HS-27A (cell line): ENCODE data around the gene PDE1C.

Source experiments
- DNase-seq: peaks from one replicate; pipeline ENCODE4 v3.0.0-alpha.2; 2012; ENCODE audit warnings: low read depth, missing footprints

The PDE1C gene

DNA sequence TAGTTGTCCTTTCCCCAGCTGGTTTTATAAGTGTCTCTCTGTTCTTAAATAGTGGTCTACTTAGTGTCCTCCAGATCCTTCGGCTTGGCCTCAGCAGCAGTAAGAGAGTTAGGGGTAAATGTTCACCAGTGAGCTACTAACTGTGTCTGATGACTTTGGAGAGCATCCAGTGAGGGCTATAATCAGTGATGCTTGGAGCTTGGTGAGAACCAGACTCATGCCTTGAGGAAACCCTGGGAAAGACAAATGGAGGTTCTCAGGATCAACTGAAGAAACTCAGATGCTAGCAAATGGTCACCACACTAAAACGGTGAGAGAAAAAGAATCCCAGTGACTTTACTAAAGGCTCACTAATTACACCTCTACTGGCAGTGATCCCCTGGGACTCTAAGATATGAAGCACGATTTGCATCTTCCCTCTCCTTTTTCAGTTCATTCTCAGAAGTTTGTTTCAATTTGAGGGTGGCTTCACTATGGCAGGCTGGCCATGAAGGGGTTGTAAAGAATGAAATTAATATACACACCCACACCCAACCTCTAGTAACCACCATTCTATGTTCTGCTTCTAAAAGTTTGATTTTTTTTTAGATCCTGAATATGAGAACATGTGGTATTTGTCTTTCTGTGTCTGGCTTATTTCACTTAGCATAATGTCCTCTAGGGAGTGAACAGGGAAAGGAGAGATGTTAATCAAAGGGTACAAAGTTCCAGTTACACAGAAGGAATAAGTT lies 177.9 kb downstream of the PDE1C start:
- no peak for DNase-seq

DNA sequence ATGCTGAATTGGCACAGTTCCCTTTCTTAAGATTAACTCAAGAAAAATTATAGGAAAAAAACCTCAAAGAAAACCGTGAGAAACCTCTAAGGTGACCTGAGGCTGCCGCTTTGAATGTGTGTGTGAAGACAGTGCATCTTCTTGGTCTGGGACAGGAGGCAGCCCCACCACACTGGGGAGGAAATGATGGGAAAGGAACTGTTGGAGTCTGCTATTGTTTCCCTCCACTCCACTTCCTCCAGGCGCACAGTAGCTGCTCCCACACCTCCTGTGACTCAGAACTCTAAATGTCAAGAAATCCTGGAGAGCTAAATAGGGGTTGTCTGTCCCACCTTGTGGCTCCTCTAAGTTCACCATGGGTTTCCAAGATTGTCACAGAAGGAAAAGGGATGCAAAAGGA lies 179.4 kb downstream of the PDE1C start:
- DNase-seq = no peak

DNA sequence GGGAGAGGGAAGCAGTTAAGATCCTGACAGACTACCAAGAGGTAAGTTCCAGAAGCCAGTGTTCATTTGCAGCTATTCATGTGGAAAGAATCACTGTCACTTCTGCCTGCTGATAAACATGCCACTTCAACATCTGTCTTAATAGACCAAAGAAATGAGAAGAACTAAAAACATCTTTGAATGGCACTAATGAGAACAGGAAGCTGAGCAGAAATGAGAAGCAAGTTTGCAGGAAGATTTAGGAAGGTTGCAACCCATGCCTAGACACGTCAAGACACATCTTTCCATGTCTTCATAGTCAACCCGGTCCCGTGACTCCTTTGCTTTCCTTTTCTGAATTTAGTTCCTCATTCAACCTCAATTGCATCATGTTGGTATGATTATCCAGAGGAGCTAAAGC lies 180.0 kb downstream of the PDE1C start:
- DNase-seq = no peak

GRCh38 chr7:31887006-31887405 lies 183.2 kb downstream of the PDE1C start:
- no peak for DNase-seq

- DNase-seq = no peak
Measured at GRCh38 chr7:31885171-31885570, 185.0 kb downstream of the PDE1C start.

DNA sequence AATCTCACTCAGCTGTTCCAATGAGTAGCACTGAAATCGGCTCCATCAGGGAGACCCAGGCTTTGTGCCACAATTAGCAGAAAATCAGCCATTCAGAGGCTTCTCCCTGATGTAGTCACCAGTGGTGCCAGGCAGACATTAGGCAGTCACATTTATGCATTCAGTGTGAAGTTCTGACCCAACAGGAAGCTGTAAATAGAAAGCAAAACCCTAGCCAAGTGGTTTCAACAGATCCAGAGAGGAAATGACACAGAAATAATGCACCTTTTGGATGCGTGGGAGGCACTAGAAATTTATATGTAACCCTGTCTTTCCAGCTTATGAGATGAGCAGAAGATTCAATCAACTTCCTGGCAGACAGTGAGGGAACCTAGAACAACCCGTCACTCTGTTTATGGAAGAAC lies 186.4 kb downstream of the PDE1C start:
- DNase-seq = no peak

DNA sequence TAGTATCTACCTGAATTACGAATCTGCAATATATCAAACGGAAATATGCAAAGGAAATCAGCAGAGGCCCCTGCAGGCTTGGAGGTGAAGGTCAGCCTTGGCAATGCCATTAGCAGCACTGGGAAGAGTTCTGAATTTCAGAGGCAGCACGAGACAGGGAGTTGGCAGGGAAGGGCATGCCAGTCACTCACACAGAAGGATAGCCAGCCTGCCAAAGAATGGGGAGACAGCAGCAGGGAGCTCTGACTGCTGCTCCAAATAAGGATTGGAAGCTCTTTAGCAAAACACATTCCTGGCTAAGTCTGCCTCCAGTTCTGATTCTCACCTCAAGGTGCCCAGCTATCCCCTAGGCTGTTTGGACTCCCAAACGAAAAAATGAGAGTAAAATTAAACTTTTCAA lies 188.0 kb downstream of the PDE1C start:
- DNase-seq = no peak

GRCh38 chr7:31878875-31879274 lies 191.3 kb downstream of the PDE1C start:
- no peak for DNase-seq

DNA sequence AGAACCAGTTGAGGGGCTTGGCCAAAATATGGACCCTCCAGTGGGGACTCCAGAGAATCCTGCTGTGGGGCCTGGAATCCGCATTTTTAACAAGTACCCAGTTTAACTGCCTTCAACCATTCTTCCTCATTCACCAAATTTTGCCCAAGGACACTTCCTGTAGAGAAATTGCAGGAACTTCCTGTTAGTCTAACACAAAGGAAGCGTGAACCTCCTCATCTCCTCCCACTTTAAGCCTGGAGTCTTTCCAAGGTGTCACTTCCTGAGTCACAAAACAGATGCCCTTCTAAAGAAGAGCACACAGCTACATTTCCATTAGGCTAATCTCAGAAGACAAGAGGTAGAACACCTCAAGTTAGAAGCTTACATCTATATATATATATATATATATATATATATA lies 194.8 kb downstream of the PDE1C start:
- no peak for DNase-seq

DNA sequence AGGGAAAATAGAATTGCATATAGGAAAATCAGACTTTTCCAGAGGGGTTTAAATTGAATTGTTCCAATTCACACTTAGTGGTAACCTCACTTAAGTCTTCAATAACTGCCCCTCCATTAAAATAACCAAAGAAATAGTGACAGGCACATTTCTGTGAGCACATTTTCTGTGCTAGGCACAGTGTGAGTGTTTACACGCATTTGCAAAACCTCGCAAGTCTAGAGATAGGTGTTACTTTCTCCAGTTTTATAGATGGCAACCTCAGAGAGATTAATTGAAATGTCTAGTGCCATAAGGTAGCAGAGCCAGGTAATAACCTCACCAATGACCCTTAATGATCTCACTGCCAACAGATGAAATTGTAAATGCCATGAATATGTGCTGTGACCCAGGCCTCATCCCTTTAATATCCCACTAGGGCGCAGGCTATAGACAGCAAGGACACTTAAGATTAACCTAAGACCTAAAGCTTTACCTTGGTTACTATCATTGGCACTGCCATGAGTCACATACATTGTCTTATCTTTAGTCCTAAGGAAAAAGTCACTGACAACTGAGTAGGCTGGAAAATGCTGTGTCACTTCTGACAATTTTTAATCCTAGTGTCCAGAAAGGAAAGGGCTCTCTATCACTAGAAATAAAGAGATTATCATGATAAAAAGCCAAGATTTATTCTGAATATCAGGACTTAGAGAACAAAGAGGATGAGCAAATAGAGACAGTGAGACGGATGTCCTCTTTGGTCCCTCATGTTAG lies 195.4 kb downstream of the PDE1C start:
- no peak for DNase-seq

- DNase-seq = no peak
Measured at GRCh38 chr7:31873816-31874597, 196.2 kb downstream of the PDE1C start.

- DNase-seq = no peak
Measured at GRCh38 chr7:31872545-31873370, 197.4 kb downstream of the PDE1C start.

DNA sequence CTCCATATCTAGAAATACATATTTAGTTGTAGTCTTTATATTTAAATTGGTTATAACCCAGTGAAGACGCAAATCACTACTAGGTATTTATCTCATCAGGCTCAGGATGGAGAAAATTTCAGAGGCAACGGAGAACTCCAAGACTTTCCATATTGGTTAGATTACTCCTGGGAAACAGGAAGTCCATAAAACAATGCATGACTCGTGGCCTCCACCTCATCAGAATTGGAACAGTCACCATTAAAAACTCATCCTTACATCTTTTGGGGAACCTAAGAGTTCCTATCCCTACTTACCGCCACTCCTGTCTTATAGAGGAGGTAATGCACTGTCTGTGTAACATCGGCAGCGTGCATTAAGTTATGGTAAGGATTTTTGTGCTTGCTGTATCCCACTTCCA lies 205.6 kb downstream of the PDE1C start:
- no peak for DNase-seq

DNA sequence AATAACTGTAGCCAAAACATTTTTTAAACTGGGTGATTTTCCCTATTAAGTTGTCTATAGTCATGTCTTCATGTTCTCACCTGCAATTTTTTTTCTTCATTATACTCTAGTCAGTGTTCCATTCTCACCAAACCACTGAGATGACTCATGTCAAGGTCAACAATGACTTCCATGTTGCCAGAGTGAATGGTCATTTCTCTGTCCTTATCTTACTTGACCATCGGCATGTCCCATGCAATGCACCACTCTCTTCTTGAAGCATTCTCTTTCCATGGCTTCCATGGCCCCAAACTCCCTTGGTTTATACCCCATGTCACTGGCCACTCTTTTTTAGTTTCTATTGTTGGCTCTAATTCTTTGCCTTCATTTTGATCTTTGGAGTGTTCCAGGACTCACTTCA lies 209.3 kb downstream of the PDE1C start:
- no peak for DNase-seq

DNA sequence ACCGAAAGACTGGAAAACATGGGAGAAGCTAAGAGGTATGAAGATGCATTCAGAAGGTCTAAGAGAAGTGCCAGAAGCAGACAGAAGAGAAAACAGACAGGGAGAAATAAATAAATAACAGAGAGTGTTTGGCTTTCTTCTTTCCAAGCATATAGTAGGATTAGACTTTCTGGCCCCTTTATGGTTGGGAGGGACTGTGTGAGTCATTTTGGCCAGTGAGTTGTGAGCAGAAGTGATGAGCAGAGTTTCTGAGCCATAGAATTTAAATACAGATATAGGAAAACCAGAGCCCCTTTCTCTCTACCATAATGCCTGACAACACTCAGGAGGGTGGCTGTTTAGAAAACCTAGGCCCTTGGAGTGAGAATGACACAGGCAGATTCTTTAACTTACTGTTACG lies 212.2 kb downstream of the PDE1C start:
- DNase-seq = no peak

DNA sequence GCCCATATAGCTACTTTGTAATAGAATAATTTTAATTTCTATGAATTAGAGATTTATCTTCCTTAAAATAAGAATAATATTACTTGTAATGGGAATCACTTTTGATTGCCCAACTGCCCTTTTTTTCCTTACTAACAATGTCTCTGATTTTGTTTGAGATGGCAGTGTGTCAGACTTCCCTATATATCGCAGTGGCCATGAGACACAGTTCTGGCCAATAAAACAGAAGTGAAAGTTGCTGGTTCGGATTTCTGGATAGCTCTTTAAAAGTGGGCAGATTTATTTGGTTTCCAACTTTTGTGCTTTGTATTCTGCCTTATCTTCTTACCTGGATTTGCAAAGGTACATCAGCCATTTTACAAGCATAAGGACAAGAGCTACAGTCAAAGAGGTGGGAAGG lies 213.0 kb downstream of the PDE1C start:
- DNase-seq = no peak

- DNase-seq = no peak
Measured at GRCh38 chr7:31856337-31856736, 213.9 kb downstream of the PDE1C start.

DNA sequence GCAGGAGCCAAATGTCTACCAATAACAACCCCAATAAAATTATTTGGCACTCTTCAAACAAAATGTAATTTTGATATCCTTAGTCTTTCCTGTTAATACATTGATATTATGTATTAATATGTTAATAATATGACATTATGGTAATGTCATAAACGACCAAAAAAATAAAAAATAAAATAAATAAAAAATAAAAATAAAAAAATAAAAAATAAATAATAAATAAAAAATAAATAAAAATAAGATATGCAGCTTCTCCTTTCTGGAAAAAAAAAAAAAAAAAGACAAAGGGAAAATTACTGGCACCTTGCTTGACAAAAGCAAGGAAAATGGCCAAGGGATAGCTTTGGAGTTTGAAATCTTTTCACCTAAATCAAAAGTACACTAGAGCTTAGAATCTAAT lies 214.7 kb downstream of the PDE1C start:
- DNase-seq = no peak

GRCh38 chr7:31853380-31853779 lies 216.8 kb downstream of the PDE1C start:
- DNase-seq = no peak

- no peak for DNase-seq
Measured at GRCh38 chr7:31852462-31852861, 217.7 kb downstream of the PDE1C start.

DNA sequence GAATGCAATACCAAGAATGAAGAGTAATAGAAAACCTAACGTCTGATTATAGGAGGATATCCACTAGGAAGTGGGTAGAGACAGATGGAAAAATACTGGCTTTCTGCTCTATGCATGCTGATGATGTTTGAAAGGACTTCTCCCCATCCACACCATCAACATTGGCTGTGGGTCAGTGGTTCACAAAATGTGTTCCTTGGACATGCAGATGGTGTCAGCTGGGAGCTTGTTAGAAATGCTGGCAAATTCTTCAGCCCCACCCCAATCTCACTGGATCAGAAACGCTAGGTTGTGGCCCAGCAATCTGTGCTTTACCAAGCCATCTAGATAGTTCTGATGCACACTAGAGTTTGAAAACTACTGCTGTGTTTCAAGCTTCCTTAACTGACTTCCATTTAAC lies 219.1 kb downstream of the PDE1C start:
- no peak for DNase-seq

GRCh38 chr7:31850601-31851000 lies 219.6 kb downstream of the PDE1C start:
- no peak for DNase-seq
